ENCODE results near the gene SPRR2D. TPM values are rescaled to one million over a fixed set of nuclear protein-coding genes. Genes with fewer than 3 reads are reported as not detected.
"Not testable (repeated sequence)": the region's sequence is repeated elsewhere in the genome, so short reads cannot be mapped to it uniquely, and the experiment has no call there.

The SPRR2D gene
- total RNA-seq, 2 donors from 2014 or later = not detected

DNA sequence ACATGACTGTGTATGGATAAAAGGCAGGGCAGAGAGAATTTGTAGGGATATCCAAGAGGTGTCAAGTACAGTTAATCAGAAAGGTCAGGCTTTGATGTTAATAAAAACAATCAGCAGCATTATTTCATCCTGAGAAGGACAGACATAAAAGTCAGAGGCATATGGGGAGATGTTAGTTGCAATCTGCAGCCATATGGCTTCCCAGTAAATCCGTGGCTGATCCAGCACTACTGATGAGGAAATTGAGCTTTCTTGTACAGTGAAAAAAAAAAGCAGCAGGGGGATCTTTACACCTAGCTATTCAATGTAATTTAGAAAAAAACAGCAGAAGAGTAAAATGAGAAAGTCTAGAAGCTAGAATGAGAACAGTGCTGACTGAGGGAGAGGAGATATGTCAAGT is 12.2 kb downstream of the SPRR2D start:
- H3K9me3 ChIP-seq = no peaks in the 10 kb centered on the region
- no peak for ATAC-seq
- no peaks in the 10 kb centered on the region for H3K27me3 ChIP-seq
- TF ChIP-seq POLR2A (IDR thresholded peaks at IDR 0.05) = no peak
- TF ChIP-seq, protein P1, sequence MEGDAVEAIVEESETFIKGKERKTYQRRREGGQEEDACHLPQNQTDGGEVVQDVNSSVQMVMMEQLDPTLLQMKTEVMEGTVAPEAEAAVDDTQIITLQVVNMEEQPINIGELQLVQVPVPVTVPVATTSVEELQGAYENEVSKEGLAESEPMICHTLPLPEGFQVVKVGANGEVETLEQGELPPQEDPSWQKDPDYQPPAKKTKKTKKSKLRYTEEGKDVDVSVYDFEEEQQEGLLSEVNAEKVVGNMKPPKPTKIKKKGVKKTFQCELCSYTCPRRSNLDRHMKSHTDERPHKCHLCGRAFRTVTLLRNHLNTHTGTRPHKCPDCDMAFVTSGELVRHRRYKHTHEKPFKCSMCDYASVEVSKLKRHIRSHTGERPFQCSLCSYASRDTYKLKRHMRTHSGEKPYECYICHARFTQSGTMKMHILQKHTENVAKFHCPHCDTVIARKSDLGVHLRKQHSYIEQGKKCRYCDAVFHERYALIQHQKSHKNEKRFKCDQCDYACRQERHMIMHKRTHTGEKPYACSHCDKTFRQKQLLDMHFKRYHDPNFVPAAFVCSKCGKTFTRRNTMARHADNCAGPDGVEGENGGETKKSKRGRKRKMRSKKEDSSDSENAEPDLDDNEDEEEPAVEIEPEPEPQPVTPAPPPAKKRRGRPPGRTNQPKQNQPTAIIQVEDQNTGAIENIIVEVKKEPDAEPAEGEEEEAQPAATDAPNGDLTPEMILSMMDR (IDR thresholded peaks at IDR 0.05) = no peak
- intact Hi-C loops (cut with DNase I) = no loop called here
- no peaks in the 10 kb centered on the region for H3K36me3 ChIP-seq (replicated peaks in 1 of 2; ENCODE audit: insufficient read depth in 1 of 2, low read depth in 2 of 2)
- 42 to 53% methylated on average over 1 of the region's 1 CpG for WGBS, 2 donors
- no peaks in the 10 kb centered on the region for H3K4me1 ChIP-seq
- H3K4me3 ChIP-seq = no peak overlapping the region
- no peak for DNase-seq
- H3K27ac ChIP-seq = no peak overlapping the region

DNA sequence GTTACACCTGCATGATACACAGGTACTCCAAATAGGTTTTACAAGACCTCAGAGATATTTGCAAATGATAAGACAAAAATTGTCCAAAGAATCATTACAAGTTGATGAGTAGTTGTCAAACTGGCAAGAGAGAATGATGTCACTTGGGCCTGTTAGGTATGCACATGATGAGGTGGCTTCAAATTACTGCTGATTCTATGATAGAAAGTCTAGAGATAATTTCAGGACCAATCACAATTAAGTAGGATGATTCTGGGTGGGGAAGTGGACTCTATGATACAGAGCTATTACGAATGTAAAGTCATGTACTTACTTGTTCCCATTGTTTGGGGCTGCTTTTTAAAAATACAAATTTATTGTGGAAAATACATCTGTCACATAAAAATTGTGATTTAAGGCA is 15.1 kb downstream of the SPRR2D start:
- intact Hi-C loops (cut with DNase I) = no loop called here
- 62 to 78% methylated on average over 1 of the region's 1 CpG for WGBS, 2 donors
- no peak for ATAC-seq

DNA sequence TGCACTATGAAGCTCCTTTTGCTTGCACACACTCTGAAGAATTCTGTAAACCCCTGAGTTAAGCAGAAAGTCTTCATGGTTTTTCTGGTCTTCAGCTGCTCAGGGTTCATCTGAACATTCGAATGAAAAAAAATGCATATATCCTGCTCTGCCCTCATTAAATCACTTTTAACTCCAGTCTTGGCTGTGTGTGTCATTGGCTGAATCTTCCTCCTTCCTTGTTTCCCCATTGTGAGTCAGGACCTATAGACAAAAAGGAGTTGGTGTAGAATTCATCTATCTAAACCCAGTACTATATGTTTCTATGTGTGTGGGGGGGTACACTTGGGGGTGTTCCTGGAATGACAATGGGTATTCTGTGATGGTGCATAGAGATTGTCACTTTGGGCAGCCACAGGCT is 16.5 kb downstream of the SPRR2D start:
- Histone ChIP-seq H3K27me3 (no peaks in the 10 kb centered on the region), H3K9me3 (no peaks in the 10 kb centered on the region), H3K4me1 (no peaks in the 10 kb centered on the region), H3K36me3 (replicated peaks in 1 of 2; ENCODE audit: insufficient read depth in 1 of 2, low read depth in 2 of 2) (no peaks in the 10 kb centered on the region), H3K4me3 (no peak overlapping the region), H3K27ac (no peak overlapping the region)
- intact Hi-C loops (cut with DNase I) = no loop called here
- TF ChIP-seq, protein P1 (IDR thresholded peaks at IDR 0.05) = no peak
- no peak for TF ChIP-seq POLR2A (IDR thresholded peaks at IDR 0.05)
- 81 to 85% methylated on average over 1 of the region's 1 CpG for whole genome bisulfite sequencing, 2 donors
- ATAC-seq = no peak
- DNase-seq = no peak

More for the DNA sequence above, 15.1 kb downstream of the SPRR2D start:
- Histone ChIP-seq H3K4me1 (no peaks in the 10 kb centered on the region), H3K27me3 (no peaks in the 10 kb centered on the region), H3K9me3 (no peaks in the 10 kb centered on the region), H3K36me3 (replicated peaks in 1 of 2; ENCODE audit: insufficient read depth in 1 of 2, low read depth in 2 of 2) (no peaks in the 10 kb centered on the region), H3K4me3 (no peak overlapping the region), H3K27ac (no peak overlapping the region)
- no peak for TF ChIP-seq POLR2A (IDR thresholded peaks at IDR 0.05)
- TF ChIP-seq, protein P1 (IDR thresholded peaks at IDR 0.05) = no peak
- DNase-seq = no peak

DNA sequence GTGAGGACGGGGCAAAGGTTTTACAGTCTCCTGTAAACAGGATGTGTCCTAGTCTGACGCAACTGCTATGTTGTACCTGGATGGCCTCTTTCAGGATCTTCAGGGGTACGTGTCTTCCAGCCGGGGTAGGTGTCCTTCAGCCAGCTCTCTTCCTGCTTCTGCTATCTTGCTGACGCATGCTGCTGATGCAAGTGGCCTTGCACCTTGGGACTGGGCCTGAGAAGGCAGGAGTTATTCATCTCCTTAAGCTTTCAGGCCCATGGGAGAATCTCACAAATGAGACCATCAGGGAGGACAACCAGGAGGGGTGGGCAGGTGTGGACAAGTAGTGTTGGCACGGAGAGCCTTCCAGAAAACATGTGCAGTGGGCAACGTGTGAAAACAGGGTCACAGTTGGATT is 17.8 kb downstream of the SPRR2D start:
- no peaks in the 10 kb centered on the region for H3K4me1 ChIP-seq
- no peak for TF ChIP-seq POLR2A (IDR thresholded peaks at IDR 0.05)
- TF ChIP-seq, protein P1 (IDR thresholded peaks at IDR 0.05) = no peak
- H3K9me3 ChIP-seq = no peaks in the 10 kb centered on the region
- ATAC-seq (no peak), DNase-seq (no peak)
- H3K36me3 ChIP-seq (replicated peaks in 1 of 2; ENCODE audit: insufficient read depth in 1 of 2, low read depth in 2 of 2) = no peaks in the 10 kb centered on the region
- WGBS, 2 donors = 82 to 83% methylated on average over 6 to 7 of the region's 7 CpGs
- no peak overlapping the region for H3K27ac ChIP-seq
- H3K27me3 ChIP-seq = no peaks in the 10 kb centered on the region
- H3K4me3 ChIP-seq = no peak overlapping the region
- intact Hi-C loops (cut with DNase I) = no loop called here

DNA sequence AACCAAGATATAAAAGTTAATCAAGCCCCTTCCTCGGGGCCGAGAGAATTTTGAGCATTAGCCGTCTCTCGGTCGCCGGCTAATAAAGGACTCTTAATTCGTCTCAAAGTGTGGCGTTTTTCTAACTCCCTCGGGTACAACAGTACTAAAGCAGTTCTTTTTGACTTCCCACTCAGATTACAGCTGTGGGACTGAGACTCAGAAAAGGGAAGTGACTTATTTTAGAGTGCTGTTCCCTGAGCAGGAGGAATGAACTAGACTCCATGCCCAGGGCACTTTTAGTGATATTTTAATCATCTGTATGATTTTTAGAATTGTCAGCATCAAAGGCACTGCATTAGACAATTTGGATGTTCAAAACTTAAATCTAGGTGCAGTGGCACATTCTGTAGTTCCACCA is 18.6 kb downstream of the SPRR2D start:
- H3K4me1 ChIP-seq; H3K27me3 ChIP-seq; ATAC-seq; H3K4me3 ChIP-seq; H3K9me3 ChIP-seq; H3K27ac ChIP-seq; H3K36me3 ChIP-seq (replicated peaks in 1 of 2; ENCODE audit: insufficient read depth in 1 of 2, low read depth in 2 of 2); DNase-seq; intact Hi-C loops (cut with DNase I): not testable (repeated sequence)
- 40 to 57% methylated on average over 9 of the region's 9 CpGs for WGBS, 2 donors

DNA sequence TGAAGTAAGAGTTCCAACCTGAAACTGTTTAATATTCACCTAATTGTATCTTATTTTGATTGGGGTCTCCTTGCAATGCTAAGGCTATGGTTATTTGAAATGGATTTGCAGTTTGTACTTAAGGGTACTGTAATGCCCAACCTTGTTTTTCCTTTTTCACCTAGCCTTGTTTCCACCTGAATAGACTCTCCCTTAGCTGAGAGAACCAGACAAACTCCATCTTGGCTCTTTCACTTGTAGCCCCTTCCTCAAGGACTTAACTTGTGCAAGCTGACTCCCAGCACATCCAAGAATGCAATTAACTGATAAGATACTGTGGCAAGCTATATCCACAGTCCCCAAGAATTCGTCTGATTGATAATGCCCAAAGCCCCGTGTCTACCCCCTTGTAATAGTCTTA is 19.1 kb downstream of the SPRR2D start:
- H3K27me3 ChIP-seq; ATAC-seq; H3K4me3 ChIP-seq; H3K4me1 ChIP-seq; H3K9me3 ChIP-seq; intact Hi-C loops (cut with DNase I); DNase-seq; H3K36me3 ChIP-seq (replicated peaks in 1 of 2; ENCODE audit: insufficient read depth in 1 of 2, low read depth in 2 of 2); H3K27ac ChIP-seq: not testable (repeated sequence)
- WGBS, 2 donors = 19 to 29% methylated on average over 2 of the region's 2 CpGs

DNA sequence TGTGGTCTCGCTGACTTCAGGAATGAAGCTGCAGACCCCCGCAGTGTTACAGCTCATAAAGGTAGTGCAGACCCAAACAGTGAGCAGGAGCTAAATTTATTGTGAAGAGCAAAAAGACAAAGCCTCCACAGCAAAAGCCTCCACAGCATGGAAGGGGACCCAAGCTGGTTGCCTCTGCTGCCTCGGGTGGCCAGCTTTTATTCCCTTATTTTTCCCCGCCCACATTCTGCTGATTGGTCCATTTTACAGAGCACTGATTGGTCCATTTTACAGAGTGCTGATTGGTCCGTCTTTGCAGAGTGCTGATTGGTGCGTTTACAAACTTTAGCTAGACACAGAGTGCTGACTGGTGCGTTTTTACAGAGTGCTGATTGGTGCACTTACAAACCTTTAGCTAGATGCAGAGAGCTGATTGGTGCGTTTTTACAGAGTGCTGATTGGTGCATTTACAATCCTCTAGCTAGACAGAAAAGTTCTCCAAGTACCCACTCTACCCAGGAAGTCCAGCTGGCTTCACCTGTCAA is 29.6 kb downstream of the SPRR2D start:
- H3K4me3 ChIP-seq; DNase-seq; H3K27ac ChIP-seq; H3K36me3 ChIP-seq (replicated peaks in 1 of 2; ENCODE audit: insufficient read depth in 1 of 2, low read depth in 2 of 2); intact Hi-C loops (cut with DNase I); H3K4me1 ChIP-seq; H3K27me3 ChIP-seq; ATAC-seq; H3K9me3 ChIP-seq: not testable (repeated sequence)
- 73 to 77% methylated on average over 7 to 8 of the region's 8 CpGs for WGBS, 2 donors

All from body of pancreas (tissue), 4 donors.